ENCODE data around the gene SIL1.

- TF ChIP-seq POLR2A (IDR thresholded peaks at IDR 0.05) (no peak), POLR2AphosphoS5 (IDR thresholded peaks at IDR 0.05) (no peak)
Observed at GRCh38 chr5:138953387-138954256, 244.5 kb downstream of the SIL1 start.

Data from gastroesophageal sphincter (tissue), 2 donors.